NT2/D1 (cell line): ENCODE measurements around the gene NPIPB2.

Experiments
- YY1 ChIP-seq: IDR thresholded peaks from 2 replicates; pipeline ENCODE4 v1.6.1; 2011; ENCODE audit not compliant: insufficient read length, insufficient read depth
- ZNF274 ChIP-seq: IDR thresholded peaks from 2 replicates; pipeline ENCODE4 v1.6.1; 2011; ENCODE audit warnings: mild to moderate bottlenecking, low read depth, low read length

GRCh38 chr16:11949527-11949926, 7.7 kb upstream of the NPIPB2 start:
- TF ChIP-seq YY1 = no peak
- no peak for TF ChIP-seq ZNF274
